HG02763 (cell line): Measurements from ENCODE around the gene TFCP2.
"Not testable (repeated sequence)": the region's sequence is repeated elsewhere in the genome, so short reads cannot be mapped to it uniquely, and the experiment has no call there.

Experiments used
- ATAC-seq: cut with Tn5 transposase; IDR thresholded peaks from one replicate; pipeline ENCODE4 v1.9.1; 2021; ENCODE audit warnings: mild to moderate bottlenecking, moderate library complexity; ENCODE audit not compliant: unreplicated experiment

Gene TFCP2

DNA sequence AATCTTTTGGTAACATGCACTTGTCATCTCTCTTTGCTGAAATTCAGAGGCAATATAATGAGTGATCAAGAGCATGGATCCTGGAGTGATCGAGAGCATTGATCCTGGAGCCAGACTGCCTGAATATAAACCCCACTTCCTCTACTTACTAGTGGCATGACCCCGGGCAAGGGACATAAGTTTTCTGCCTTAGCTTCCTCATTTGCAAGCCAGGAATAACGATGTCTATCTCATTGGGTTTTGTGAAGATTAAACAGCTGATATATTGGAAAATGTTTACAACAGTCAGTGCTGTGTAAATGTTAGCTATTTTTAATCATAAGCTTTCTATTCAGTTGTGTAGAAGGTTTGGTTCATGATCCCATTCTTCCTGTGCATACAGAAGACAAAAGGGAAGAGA lies 87.2 kb downstream of the TFCP2 start:
- ATAC-seq = no peak

DNA sequence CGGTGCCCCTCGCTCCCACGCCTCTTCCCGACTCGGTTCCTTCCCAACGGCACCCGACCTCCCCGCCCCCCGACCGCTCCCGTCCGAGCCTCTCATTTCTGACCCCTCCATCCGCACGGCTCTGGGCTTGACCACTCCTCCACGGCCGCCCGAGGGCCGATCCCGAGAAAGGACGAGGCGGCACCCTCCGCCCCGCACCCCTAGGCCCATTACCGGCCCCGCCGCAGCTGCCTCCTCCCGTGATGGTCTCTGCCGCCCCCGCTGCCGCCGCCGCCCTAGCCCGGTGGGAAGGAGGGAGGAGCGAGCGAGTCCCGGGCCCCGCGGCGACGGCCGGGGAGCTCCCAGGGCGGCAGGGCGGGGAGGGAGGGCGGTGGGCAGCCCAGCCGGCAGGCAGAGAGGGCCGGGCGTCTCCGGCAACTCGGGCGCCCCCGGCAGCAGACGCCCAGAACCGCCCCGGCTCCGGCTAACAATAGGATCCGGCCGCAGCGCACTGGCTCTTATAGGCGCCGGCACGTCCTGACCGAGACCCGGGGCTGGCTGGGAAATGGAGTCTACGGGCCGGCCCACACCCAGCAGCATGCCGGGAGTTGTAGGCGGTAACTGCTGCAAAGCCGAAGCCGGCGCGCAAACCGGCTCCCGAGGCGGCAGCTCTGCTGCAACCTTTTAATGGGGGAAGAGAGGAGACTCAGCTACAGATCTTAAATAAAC lies 89.7 kb downstream of the TFCP2 start, which contains the start of gene CSRNP2:
CSRNP2 (minus strand) TSS at position 471 of the 708 bp plus-strand sequence. CDS start 7,035 bp downstream, outside the sequence.
- peak; percentile 96 for ATAC-seq

DNA sequence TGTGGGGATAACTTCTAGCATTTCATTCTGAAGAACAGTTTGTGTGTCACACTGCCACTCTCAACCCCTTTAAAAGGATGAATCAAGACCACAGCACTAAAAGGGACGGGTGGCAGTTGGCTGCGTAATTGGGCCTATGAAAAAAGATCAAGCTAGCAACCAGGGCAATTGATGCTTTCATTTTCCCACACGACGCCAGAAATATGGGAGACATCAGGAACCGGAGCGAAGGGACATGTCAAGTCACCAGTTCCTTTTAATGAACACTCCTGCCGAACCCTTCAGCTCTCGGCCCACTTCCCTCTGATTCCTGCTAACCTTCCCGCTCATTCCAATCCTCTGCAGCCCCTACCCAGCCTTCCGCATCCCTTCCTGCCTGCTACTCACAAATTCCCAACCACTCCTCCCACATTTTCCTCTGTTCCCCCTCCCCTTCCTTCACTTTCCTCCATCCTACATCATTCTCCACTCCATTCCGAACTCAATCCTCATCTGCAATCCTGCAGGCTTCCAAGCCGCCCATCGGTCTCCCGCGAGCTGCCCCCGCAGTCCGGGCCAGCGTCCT lies 90.3 kb downstream of the TFCP2 start:
- no peak for ATAC-seq

DNA sequence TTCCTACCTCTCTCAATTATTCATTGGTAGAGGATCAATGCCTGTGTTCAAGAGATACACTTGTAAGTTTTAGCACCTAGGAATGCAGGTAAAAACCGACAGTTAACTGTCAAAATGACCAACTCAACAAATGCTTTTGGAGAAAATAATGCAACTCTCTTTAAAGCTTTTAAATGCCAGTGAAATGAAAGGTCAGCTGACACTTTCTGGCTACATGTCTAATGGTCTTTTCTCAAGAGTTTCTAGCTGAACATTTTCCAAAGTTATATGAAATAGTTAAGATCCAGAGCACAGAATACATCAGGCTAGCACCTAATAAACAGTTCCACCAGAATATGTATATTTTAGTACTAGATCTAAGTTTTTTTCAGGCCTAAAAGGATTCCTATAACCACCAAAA lies 91.5 kb downstream of the TFCP2 start:
- no peak for ATAC-seq

DNA sequence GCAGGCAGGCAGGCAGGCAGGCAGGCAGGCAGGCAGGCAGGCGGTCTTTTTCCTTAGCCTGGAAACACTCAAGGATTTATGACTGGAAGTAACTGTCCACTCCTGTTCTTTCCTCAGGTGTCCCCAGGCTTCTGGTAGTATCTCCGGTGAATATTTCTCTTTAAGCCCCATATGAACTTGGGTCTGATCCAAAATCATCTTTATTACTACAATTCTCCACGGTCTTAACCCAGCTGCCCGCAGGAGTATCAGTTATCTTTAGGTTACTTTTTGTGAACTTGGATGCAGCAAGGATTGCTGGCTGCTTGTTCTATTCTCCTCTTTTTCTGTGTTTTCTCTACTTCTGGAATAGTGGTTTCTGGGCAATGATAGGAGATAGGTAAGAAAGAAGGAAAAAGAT lies 92.8 kb downstream of the TFCP2 start:
- no peak for ATAC-seq

DNA sequence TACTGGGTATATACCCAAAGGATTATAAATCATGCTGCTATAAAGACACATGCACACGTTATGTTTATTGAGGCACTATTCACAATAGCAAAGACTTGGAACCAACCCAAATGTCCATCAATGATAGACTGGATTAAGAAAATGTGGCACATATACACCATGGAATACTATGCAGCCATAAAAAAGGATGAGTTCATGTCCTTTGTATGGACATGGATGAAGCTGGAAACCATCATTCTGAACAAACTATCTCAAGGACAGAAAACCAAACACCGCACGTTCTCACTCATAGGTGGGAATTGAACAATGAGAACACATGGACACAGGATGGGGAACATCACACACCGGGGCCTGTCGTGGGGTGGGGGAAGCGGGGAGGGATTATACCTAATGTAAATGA lies 94.1 kb downstream of the TFCP2 start:
- not testable (repeated sequence) for ATAC-seq

DNA sequence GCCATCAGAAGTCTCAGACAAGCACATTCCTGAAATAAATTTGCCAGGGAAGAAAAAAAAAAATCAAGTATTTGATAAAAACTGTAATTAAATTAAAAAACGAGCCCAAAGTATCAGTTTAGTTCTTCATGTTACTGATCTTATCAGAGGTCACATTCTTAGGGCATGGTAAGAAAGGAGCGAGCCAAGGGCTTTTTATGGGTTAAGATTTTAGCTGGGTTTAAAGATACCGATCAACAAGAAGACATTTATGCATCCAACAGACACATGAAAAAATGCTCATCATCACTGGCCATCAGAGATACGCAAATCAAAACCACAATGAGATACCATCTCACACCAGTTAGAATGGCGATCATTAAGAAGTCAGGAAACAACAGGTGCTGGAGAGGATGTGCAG lies 94.6 kb downstream of the TFCP2 start:
- not testable (repeated sequence) for ATAC-seq

DNA sequence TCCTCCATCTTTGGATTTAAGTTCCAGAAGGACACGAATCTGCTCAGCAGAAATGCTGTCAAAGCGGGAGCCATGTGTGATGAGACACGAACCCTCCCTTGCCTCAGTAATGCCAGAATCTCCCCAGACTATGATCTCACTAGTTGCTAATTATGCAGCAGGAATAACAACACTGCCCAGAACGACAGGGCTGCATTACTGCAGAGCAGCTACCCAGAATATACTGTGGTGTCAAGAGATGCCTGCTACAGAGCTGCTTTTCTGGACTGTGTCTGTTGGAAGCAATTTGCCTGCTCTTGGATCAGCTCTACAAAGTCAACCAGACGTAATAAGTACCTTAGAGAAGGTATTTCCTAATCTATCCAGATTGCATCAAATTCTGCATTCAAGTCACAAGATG lies 95.0 kb downstream of the TFCP2 start:
- no peak for ATAC-seq

DNA sequence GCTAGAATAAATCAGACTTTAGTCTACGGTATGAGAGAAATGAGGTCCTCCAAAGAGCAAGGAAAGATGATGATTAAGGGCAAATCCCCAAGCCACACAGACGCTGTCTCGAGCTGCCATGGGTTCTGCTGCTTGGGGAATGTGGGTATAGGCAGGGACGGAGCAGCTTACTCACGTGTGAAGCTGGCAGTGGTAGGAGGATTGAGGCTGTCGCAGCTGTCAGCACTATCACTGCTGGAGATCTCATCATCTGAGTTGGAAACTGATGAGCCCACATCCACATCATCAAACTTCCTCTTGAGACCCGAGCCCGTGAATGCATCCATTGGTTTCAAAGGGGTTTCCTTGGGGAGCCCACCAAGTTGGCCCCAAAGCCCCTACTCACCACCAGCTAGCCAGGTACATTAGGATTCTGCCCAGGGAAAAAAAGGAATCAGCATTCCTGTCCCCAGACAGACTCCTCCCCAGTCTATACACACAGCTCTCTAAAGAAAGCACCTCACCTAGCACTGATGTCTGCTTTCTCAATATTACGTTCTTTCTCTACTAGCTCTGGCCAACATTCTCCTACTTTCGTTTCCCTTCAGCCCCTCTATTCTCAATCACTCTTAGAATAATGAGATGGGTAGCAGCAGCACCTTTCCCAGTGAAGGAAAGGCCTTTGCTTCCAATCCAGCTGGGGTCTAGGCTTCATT lies 96.6 kb downstream of the TFCP2 start:
- no peak for ATAC-seq

DNA sequence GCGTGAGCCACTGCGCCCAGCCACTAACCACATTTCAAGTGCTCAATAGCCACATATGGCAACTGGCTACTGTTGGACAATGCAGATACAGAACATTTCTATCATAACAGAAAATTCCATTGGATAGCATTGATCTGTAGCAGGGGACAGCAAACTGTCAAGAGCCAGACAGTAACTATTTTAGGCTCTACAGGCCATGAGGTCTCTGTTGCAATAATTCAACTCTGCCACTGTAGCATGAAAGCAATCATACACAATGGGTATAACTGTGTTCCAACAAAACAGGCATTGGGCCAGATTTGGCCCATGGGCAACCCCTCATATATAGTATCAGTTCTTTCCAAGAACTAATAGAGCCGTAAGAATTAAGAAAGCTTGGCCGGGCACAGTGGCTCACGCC lies 97.5 kb downstream of the TFCP2 start:
- no peak for ATAC-seq

DNA sequence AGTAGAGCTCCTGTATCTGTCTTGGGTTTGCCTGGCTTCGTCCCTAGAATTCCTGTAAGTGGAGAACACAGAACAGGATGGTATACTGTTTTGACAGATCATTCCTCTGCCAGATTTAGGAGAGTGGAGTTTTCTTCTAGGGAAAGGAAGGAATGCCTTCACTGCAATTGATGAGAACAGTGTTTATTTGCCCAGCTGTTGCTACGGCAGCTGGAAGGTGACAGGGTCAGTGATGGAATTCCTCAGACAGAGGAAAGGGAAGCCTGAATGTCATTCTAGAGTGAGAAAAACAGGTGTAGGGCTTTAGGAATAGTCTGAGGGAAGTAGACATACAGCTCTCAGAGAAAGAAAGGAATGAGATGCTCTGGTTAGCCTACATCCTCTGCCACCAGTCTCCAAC lies 101.3 kb downstream of the TFCP2 start:
- no peak for ATAC-seq

DNA sequence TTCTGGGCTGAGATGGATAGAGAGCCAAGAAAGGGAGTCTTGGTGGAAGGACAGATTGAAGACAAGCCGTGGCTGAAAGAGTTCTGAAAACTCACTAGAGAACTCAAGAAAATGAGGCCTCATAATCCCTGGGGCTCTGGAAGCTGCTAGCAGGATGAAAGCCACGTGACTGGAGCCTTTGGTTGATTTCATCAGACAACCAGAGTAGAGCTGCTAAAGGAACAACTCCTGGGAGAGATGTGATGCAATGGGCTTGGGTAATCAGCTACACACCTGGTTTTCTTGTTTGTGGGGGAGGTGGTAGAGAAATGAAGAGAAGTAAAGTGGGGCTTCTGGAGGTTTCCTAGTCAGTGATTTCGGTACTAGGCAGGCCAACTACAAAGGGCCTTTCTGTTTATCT lies 102.9 kb downstream of the TFCP2 start:
- ATAC-seq = no peak

DNA sequence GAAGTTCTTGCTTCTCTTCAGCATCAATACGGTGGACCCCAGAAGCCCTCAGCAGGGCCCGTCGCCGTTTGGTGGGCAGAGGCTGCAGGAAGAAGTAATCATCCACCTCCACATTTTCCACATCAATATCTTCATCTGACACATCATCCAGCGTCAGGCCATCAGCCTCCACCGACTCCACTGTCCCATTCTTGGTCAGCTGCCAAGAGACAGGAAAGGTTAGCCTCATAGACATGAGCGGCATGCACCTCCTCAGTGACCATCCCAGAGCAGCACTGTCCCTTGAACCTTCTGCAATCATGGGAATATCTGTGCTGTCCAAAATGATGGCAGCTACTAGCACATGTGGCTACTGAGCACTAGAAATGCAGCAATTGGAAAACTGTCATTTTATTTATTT lies 105.2 kb downstream of the TFCP2 start:
- no peak for ATAC-seq

DNA sequence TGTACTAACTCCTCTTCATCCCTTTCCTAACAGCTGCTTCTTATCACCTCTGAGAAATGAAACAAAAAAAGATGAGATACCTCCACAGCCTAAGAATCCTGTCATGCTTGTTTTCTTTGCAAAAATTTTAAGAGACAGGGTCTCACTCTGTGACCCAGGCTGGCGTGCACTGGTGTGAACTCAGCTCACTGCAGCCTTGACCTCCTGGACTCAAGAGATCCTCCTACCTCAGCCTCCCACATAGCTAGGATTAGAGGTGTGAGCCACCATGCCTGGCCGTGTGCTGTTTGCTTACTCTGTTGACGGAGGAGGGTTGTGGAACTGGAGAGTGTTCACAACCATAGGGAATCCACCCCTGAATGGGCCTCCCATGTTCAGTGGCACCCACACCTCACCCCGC lies 105.7 kb downstream of the TFCP2 start:
- ATAC-seq = no peak

DNA sequence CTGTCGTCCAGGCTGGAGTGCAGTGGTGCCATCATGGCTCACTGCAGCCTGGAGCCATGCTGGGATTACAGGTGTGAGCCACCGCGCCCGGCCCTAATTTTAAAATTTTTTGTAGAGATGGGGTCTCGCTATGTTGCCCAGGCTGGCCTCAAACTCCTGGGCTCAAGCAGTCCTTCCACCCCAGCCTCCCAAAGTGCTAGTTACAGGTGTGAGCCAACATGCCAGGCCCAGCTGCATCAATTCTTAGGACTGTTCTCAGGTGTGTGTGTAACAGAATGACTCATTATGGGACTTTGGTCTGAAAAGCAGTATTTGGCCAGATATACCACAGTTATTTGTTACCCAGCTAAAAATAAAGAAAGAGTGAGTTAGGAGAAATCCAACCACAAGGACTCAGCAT lies 107.4 kb downstream of the TFCP2 start:
- no peak for ATAC-seq

DNA sequence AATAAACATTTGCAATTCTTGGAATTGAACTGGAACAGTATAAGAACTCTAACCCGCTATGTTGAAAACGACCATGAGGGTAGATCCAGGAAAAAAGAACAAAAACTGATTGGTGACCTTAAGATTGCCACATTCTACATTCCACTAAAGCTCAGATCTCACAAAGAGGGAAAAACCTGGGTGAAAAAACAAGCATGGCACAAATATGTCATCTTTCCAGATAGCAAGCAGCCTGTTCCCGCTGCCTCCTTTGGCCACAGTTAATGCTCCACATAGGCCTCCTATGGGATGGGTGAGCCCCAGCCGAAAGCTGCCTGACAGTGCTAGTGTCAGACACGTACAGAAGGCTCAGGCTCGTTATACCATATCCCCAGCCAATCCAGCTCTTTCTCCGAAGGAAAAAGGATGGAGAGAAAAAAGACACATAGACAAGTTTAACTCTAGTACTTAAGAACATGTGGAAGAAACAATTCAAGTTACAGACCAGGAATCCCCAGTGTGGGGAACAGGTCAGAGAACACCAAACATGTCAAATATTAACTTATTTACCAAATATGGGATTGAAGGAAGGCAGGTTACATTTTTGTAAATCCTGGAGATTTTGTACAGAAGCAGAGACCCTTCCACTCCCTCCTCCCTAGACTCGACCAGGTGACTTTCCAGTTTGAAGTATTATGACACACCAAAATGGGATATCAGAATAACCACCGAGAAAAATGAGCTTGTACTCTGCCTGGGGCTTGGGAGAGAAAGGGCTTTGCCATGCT lies 110.1 kb downstream of the TFCP2 start:
- no peak for ATAC-seq

DNA sequence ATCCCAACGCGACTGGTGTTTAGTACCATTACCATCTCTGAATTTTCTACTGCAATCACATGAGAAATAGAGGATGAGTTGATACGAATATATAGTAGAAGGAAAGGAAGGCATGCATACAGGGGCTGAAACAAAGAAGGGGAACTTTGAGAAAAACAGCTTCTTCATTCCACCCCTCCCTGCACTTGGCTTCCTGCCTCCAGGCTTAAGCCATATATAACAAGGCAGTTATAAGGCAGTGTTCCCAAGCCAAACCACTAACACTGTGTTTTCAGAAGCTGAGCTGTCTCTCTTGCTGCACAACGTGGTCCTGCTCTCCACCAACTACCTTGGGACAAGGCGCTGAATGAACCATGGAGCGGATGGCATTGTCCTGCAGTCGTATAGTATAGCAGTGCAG lies 113.8 kb downstream of the TFCP2 start:
- ATAC-seq = no peak

DNA sequence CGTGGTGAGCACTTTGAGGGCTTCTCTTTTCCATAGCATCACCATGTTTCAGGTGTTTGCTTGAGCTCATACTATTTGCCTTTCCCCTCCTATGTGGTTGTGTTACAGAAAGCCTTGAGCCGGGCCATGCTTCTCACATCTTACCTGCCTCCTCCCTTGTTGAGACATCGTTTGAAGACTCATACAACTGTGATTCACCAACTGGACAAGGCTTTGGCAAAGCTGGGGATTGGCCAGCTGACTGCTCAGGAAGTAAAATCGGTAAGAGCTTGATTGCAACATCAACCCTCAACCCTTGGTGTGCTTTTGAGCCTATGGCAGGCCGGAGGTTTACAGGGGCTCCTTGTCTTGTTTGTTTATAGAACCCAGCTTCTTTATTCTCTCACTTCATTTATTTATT lies 116.7 kb downstream of the TFCP2 start:
- no peak for ATAC-seq

DNA sequence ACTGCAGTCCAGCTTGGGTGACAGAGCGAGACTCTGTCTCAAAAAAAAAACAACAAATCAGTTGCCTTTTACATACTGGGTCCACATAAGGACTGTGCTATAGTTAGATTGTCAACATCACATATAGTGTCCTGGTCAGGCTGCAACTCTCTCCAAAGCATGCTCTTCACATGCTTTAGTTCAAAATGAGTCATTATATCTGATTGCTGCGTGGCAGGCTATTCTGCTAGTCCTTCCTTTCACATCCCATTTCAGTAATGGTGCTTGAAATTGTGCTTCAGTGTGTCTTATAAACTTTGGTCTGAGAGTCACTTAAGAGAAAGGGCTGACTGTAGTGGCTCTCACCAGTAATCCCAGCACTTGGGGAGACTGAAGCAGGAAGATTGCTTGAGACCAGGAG lies 117.9 kb downstream of the TFCP2 start:
- no peak for ATAC-seq

DNA sequence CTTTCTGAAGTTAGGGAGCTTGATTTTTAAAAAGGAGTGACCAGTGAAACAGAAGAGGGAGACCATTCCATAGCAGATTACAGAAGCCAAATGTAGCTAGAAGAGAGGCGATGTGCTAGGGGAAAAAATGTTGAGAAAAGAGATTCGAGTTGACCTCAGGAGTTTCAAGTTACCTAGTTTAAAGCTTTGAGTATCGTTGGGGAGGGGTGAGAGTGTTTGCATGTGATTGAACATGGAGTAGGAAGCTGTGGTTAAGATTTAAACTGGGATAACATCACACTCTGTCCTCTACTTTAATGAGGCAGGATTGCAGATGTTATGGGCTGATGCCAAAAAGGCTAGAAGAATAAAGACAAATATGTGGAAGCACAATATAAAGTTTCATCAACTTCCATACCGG lies 121.1 kb downstream of the TFCP2 start:
- ATAC-seq = no peak

DNA sequence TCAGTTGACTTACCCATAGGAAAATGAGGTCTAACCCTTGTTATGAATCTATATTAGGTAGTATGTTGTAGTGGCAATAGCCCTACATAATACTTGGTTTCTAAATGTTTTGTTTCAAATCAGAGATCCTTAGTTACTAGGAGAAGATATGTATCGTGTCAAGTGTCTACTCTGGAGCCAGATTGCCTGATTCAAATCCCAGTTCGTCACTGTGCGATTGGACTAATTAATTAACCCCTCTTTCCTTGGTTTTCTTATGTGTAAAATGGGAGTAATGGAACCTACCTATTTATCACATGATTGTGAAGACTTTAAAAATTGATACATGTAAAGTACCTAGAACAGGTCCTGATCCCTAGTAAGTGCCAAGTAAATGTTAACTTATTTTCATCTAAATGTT lies 123.4 kb downstream of the TFCP2 start:
- ATAC-seq = no peak
